HG03432 (cell line): Measurements from ENCODE around the gene ABCB6.

ENCODE experiments used
- ATAC-seq: cut with Tn5 transposase; IDR thresholded peaks from one replicate; pipeline ENCODE4 v1.9.1; 2021; ENCODE audit warnings: mild to moderate bottlenecking, moderate library complexity; ENCODE audit not compliant: unreplicated experiment

Gene ABCB6

GRCh38 chr2:219186754-219187456, 31.9 kb downstream of the ABCB6 start:
- no peak for ATAC-seq

GRCh38 chr2:219184121-219184520, 34.6 kb downstream of the ABCB6 start:
- no peak for ATAC-seq

- ATAC-seq: no peak
These were observed 35.5 kb downstream of the ABCB6 start for GRCh38 chr2:219183151-219183772.

GRCh38 chr2:219182331-219183150, 36.2 kb downstream of the ABCB6 start:
- ATAC-seq: no peak

- no peak for ATAC-seq
These were observed 37.2 kb downstream of the ABCB6 start for GRCh38 chr2:219181531-219181930.

GRCh38 chr2:219180961-219181360, 37.8 kb downstream of the ABCB6 start:
- ATAC-seq: no peak

GRCh38 chr2:219179601-219180465, 38.9 kb downstream of the ABCB6 start:
- ATAC-seq: no peak

GRCh38 chr2:219178377-219179175, 40.2 kb downstream of the ABCB6 start:
- peak; percentile 19 for ATAC-seq

GRCh38 chr2:219177552-219178376, 41.0 kb downstream of the ABCB6 start, which contains the start of gene RETREG2:
TSS of gene RETREG2 (plus strand) at chr2:219178275. CDS start at chr2:219178353, 78 bp downstream.
- peak; percentile 47 for ATAC-seq

GRCh38 chr2:219176818-219177551, 41.8 kb downstream of the ABCB6 start, which contains the start of gene CNPPD1:
TSS of gene CNPPD1 (minus strand) at chr2:219176925. CDS start at chr2:219176828, 97 bp downstream.
- ATAC-seq: peak; percentile 75

- ATAC-seq: peak; percentile 35
These were observed 42.6 kb downstream of the ABCB6 start for GRCh38 chr2:219175928-219176817.

GRCh38 chr2:219175486-219175885, 43.3 kb downstream of the ABCB6 start:
- no peak for ATAC-seq

- no peak for ATAC-seq
These were observed 44.0 kb downstream of the ABCB6 start for GRCh38 chr2:219174801-219175200.

GRCh38 chr2:219174146-219174545, 44.6 kb downstream of the ABCB6 start:
- no peak for ATAC-seq

GRCh38 chr2:219173176-219173575, 45.6 kb downstream of the ABCB6 start:
- ATAC-seq: no peak

GRCh38 chr2:219172231-219173154, 46.3 kb downstream of the ABCB6 start:
- ATAC-seq: no peak
